GM23338 (cell line): Measurements from ENCODE around the gene PRM1. TPM values are rescaled to one million over a fixed set of nuclear protein-coding genes. Genes with fewer than 3 reads are reported as not detected.

ENCODE experiments used
- ATAC-seq: fragments of 200-7000 bp; cut with Tn5 transposase; 3 replicates; pipeline ENCODE4 v1.9.1; 2020
- DNase-seq: peaks from one replicate; pipeline ENCODE4 v3.0.0-alpha.2; 2015; ENCODE audit warnings: low spot score
- H2AFZ ChIP-seq: fragments of 200-600 bp; sonication (generic); 2 replicates; pipeline ENCODE4 v1.8.0; 2016; ENCODE audit warnings: antibody characterized with exemption, mild to moderate bottlenecking, moderate library complexity
- H3F3A ChIP-seq: fragments of 200-600 bp; sonication (generic); replicated peaks from 2 replicates; pipeline ENCODE4 v1.8.0; 2017; ENCODE audit warnings: antibody characterized with exemption, mixed run types, low read depth
- H3K27ac ChIP-seq: fragments of 200-600 bp; sonication (generic); 2 replicates; pipeline ENCODE4 v1.6.1; 2016; ENCODE audit warnings: low read depth
- H3K27me3 ChIP-seq: fragments of 200-600 bp; sonication (generic); 2 replicates; pipeline ENCODE4 v1.8.0; 2016; ENCODE audit warnings: mild to moderate bottlenecking, mixed run types, moderate library complexity; ENCODE audit not compliant: insufficient read depth
- H3K36me3 ChIP-seq: fragments of 200-600 bp; sonication (generic); 2 replicates; pipeline ENCODE4 v1.8.0; 2016; ENCODE audit warnings: mild to moderate bottlenecking; ENCODE audit not compliant: insufficient read depth
- H3K4me1 ChIP-seq: fragments of 200-600 bp; sonication (generic); 2 replicates; pipeline ENCODE4 v1.8.0; 2016; ENCODE audit warnings: mild to moderate bottlenecking, moderate library complexity; ENCODE audit not compliant: insufficient read depth
- H3K4me2 ChIP-seq: fragments of 200-600 bp; sonication (generic); 2 replicates; pipeline ENCODE4 v1.7.1; 2017; ENCODE audit warnings: mixed run types
- H3K4me3 ChIP-seq: fragments of 200-600 bp; sonication (generic); 2 replicates; pipeline ENCODE4 v1.6.1; 2016; ENCODE audit warnings: mixed run types
- H3K79me2 ChIP-seq: fragments of 200-600 bp; sonication (generic); replicated peaks from 2 replicates; pipeline ENCODE4 v1.8.0; 2017; ENCODE audit warnings: mild to moderate bottlenecking; ENCODE audit not compliant: insufficient read depth
- H3K9me2 ChIP-seq: fragments of 200-600 bp; sonication (generic); 2 replicates; pipeline ENCODE4 v1.8.0; 2017; ENCODE audit not compliant: insufficient read depth
- H4K20me1 ChIP-seq: fragments of 200-600 bp; sonication (generic); replicated peaks from 2 replicates; pipeline ENCODE4 v1.8.0; 2017; ENCODE audit warnings: mild to moderate bottlenecking; ENCODE audit not compliant: insufficient read depth
- H3K27ac Mint-ChIP-seq: 2 replicates; pipeline ENCODE4 v1.8.0; 2020; ENCODE audit warnings: inconsistent platforms, mild to moderate bottlenecking, moderate library complexity, mixed read lengths
- H3K27me3 Mint-ChIP-seq: 3 replicates; pipeline ENCODE4 v1.8.0; 2022; ENCODE audit warnings: low read depth, mild to moderate bottlenecking, moderate library complexity, mixed read lengths, inconsistent platforms; ENCODE audit not compliant: insufficient read depth, poor library complexity
- H3K36me3 Mint-ChIP-seq: 3 replicates; pipeline ENCODE4 v1.8.0; 2021; ENCODE audit warnings: low read depth, mild to moderate bottlenecking, inconsistent platforms, moderate library complexity, mixed read lengths
- H3K4me1 Mint-ChIP-seq: 3 replicates; pipeline ENCODE4 v1.8.0; 2020; ENCODE audit warnings: mild to moderate bottlenecking, inconsistent platforms, mixed read lengths
- H3K4me3 Mint-ChIP-seq: 3 replicates; pipeline ENCODE4 v1.8.0; 2021; ENCODE audit warnings: moderate library complexity, mild to moderate bottlenecking, inconsistent platforms, mixed read lengths
- H3K9me3 Mint-ChIP-seq: 3 replicates; pipeline ENCODE4 v1.8.0; 2020; ENCODE audit warnings: moderate library complexity, mild to moderate bottlenecking, inconsistent platforms, mixed read lengths
- EZH2 ChIP-seq: fragments of 200-600 bp; sonication (generic); IDR thresholded peaks from one replicate; pipeline ENCODE4 v1.8.0; 2017; ENCODE audit warnings: antibody characterized with exemption, mild to moderate bottlenecking, low read depth; ENCODE audit not compliant: unreplicated experiment
- POLR2AphosphoS5 ChIP-seq: IDR thresholded peaks from 2 replicates; pipeline ENCODE4 v1.6.1; 2016; ENCODE audit warnings: antibody characterized with exemption, low read depth
- polyA plus RNA-seq: library from polyadenylated mRNA; unstranded; fragments of >200 nt; fragmentation: Nextera tagmentation; extraction: Ambion mirVana; gene quantifications from 2 replicates; pipeline ENCODE4 v1.2.1, GENCODE V29; 2016
- total RNA-seq: library from RNA; depleted of rRNA; stranded (reverse); fragments of >200 nt; shearing (Covaris generic); gene quantifications from 2 replicates; pipeline ENCODE4 v1.2.3, GENCODE V29; 2014
- TF ChIP-seq, protein P1 (sequence below): IDR thresholded peaks from 2 replicates; pipeline ENCODE4 v1.6.1; 2016; ENCODE audit warnings: antibody characterized with exemption
- TF ChIP-seq, protein P2 (sequence below), 2 experiments: fragments of 200-600 bp in 1 of 2; sonication (generic) in 1 of 2; conservative IDR thresholded peaks; 2 replicates each; pipeline versions ENCODE4 v1.5.1 to v1.6.1; 2016 to 2017; ENCODE audit warnings: antibody characterized with exemption in 2 of 2, low read depth in 2 of 2, mild to moderate bottlenecking in 2 of 2, moderate library complexity in 1 of 2
- TF ChIP-seq, protein P3 (sequence below): fragments of 250-450 bp; sonication (Bioruptor Pico); IDR thresholded peaks from 2 replicates; pipeline ENCODE4 v1.5.0; 2020; ENCODE audit warnings: mild to moderate bottlenecking, moderate library complexity

The PRM1 gene
- total and polyA plus RNA-seq, 2 experiments from 2014 or later = 1.2 TPM; not detected in 1

DNA sequence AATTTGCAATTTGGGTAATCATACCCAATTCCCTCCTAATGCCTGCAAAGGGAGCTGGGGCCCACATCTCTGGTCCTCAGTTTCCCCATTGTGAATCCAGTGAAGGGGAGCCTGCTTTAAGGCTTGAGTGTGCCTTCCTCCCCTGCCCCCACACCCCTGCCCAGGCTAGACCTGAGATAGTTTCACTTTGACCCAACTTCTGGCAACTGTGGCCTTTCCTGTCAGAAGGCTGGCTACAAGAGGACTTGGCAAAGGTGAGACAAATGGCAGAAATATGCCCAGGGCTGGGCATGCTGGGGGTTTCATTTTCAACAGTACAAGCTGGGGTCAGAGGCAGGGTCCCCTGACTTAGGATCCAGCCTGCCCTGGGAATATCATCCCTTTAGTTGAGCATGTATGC, 35.1 kb downstream of the PRM1 start:
- Mint-ChIP-seq H3K4me1 (peaks cover 6% of the 10 kb centered on the region), H3K9me3 (no peaks in the 10 kb centered on the region), H3K27ac (no peak overlapping the region), H3K36me3 (no peaks in the 10 kb centered on the region; the same call in 2 of the 3 replicates), H3K4me3 (no peak overlapping the region), H3K27me3 (peaks cover 10% of the 10 kb centered on the region)
- H3K4me2 ChIP-seq = no peak overlapping the region
- no peak for ATAC-seq
- peaks cover 6% of the 10 kb centered on the region for H3K4me1 ChIP-seq
- no peaks in the 10 kb centered on the region for H4K20me1 ChIP-seq
- no peaks in the 10 kb centered on the region for H3K36me3 ChIP-seq
- no peak overlapping the region for H3K4me3 ChIP-seq
- H3K9me2 ChIP-seq = no peaks in the 10 kb centered on the region
- TF ChIP-seq EZH2 = no peak
- TF ChIP-seq, protein P1, sequence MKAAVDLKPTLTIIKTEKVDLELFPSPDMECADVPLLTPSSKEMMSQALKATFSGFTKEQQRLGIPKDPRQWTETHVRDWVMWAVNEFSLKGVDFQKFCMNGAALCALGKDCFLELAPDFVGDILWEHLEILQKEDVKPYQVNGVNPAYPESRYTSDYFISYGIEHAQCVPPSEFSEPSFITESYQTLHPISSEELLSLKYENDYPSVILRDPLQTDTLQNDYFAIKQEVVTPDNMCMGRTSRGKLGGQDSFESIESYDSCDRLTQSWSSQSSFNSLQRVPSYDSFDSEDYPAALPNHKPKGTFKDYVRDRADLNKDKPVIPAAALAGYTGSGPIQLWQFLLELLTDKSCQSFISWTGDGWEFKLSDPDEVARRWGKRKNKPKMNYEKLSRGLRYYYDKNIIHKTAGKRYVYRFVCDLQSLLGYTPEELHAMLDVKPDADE = no peak
- no peaks in the 10 kb centered on the region for H3K79me2 ChIP-seq
- DNase-seq = no peak
- H3K27ac ChIP-seq = no peak overlapping the region
- peaks cover 16% of the 10 kb centered on the region for H3F3A ChIP-seq
- no peaks in the 10 kb centered on the region for H3K27me3 ChIP-seq
- H2AFZ ChIP-seq = no peak overlapping the region

DNA sequence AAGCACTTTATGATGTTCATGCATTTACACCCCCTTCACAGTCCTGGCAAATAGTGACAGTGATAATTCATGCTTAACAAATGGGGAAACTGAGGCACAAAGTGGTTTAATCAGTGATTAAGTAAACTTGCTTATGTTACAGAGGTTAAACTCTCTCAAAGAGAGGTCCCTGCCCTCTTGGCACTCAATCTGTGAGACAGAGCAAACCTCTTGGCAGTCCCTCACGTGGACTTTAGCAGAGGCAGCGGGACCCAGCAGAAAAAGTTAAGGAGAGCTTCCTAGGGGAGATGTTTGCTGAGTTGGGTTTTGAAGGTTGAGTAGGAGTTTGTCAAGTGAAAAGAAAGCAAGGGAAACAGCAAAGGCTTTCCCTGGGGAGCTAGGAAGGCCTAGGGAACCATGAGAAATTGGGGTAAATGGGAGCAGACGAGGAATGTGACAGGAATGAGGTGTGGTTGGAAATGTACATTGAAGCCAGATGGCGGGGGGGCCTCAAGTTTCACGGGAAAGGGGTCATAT, 35.9 kb downstream of the PRM1 start:
- Mint-ChIP-seq H3K27me3 (peaks cover 10% of the 10 kb centered on the region), H3K4me1 (peaks cover 5% of the 10 kb centered on the region; the same call in 2 of the 3 replicates), H3K4me3 (no peak overlapping the region), H3K9me3 (no peaks in the 10 kb centered on the region), H3K27ac (no peak overlapping the region), H3K36me3 (no peaks in the 10 kb centered on the region; the same call in 2 of the 3 replicates)
- Histone ChIP-seq H3K36me3 (no peaks in the 10 kb centered on the region), H2AFZ (no peak overlapping the region), H3K9me2 (no peaks in the 10 kb centered on the region), H3K4me3 (no peak overlapping the region), H3K4me1 (no peaks in the 10 kb centered on the region; the same call in 1 of the 2 replicates), H3K27ac (no peak overlapping the region), H3K79me2 (no peaks in the 10 kb centered on the region), H3F3A (peaks cover 10% of the 10 kb centered on the region; the same call in 1 of the 2 replicates), H4K20me1 (no peaks in the 10 kb centered on the region), H3K27me3 (no peaks in the 10 kb centered on the region), H3K4me2 (no peak overlapping the region)
- no peak for ATAC-seq
- DNase-seq = no peak
- TF ChIP-seq, protein P1 = no peak

DNA sequence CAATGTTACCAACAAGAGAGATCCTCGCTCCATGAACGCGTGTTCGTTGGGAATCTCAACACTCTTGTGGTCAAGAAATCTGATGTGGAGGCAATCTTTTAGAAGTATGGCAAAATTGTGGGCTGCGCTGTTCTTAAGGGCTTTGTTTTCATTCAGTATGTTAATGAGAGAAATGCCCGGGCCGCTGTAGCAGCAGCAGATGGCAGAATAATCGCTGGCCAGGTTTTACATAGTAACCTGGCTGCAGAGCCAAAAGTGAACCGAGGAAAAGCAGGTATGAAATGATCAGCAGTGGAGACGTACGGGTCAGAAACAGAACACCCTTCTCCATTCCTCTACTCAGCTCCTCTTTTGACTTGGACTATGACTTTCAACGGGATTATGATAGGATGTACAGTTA, 38.5 kb downstream of the PRM1 start:
- peaks cover 7% of the 10 kb centered on the region for H3K27me3 Mint-ChIP-seq
- Histone ChIP-seq H3K4me1 (no peaks in the 10 kb centered on the region; the same call in 1 of the 2 replicates), H3K36me3 (no peaks in the 10 kb centered on the region), H3K27ac (no peak overlapping the region), H2AFZ (no peak overlapping the region), H3K4me2 (no peak overlapping the region), H4K20me1 (no peaks in the 10 kb centered on the region), H3F3A (no peaks in the 10 kb centered on the region), H3K79me2 (no peaks in the 10 kb centered on the region), H3K4me3 (no peak overlapping the region), H3K27me3 (no peaks in the 10 kb centered on the region), H3K9me2 (no peaks in the 10 kb centered on the region)
- no peaks in the 10 kb centered on the region for H3K36me3 Mint-ChIP-seq
- H3K27ac Mint-ChIP-seq = no peak overlapping the region
- H3K4me1 Mint-ChIP-seq = peaks cover 3% of the 10 kb centered on the region; the same call in 1 of the 3 replicates
- H3K4me3 Mint-ChIP-seq = no peak overlapping the region
- ATAC-seq (no peak), DNase-seq (no peak)
- no peaks in the 10 kb centered on the region for H3K9me3 Mint-ChIP-seq
- TF ChIP-seq, protein P2, sequence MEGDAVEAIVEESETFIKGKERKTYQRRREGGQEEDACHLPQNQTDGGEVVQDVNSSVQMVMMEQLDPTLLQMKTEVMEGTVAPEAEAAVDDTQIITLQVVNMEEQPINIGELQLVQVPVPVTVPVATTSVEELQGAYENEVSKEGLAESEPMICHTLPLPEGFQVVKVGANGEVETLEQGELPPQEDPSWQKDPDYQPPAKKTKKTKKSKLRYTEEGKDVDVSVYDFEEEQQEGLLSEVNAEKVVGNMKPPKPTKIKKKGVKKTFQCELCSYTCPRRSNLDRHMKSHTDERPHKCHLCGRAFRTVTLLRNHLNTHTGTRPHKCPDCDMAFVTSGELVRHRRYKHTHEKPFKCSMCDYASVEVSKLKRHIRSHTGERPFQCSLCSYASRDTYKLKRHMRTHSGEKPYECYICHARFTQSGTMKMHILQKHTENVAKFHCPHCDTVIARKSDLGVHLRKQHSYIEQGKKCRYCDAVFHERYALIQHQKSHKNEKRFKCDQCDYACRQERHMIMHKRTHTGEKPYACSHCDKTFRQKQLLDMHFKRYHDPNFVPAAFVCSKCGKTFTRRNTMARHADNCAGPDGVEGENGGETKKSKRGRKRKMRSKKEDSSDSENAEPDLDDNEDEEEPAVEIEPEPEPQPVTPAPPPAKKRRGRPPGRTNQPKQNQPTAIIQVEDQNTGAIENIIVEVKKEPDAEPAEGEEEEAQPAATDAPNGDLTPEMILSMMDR (conservative IDR thresholded peaks at IDR 0.05; ENCODE audit: low read depth in 2 of 2) = no peak
- TF ChIP-seq, protein P3, sequence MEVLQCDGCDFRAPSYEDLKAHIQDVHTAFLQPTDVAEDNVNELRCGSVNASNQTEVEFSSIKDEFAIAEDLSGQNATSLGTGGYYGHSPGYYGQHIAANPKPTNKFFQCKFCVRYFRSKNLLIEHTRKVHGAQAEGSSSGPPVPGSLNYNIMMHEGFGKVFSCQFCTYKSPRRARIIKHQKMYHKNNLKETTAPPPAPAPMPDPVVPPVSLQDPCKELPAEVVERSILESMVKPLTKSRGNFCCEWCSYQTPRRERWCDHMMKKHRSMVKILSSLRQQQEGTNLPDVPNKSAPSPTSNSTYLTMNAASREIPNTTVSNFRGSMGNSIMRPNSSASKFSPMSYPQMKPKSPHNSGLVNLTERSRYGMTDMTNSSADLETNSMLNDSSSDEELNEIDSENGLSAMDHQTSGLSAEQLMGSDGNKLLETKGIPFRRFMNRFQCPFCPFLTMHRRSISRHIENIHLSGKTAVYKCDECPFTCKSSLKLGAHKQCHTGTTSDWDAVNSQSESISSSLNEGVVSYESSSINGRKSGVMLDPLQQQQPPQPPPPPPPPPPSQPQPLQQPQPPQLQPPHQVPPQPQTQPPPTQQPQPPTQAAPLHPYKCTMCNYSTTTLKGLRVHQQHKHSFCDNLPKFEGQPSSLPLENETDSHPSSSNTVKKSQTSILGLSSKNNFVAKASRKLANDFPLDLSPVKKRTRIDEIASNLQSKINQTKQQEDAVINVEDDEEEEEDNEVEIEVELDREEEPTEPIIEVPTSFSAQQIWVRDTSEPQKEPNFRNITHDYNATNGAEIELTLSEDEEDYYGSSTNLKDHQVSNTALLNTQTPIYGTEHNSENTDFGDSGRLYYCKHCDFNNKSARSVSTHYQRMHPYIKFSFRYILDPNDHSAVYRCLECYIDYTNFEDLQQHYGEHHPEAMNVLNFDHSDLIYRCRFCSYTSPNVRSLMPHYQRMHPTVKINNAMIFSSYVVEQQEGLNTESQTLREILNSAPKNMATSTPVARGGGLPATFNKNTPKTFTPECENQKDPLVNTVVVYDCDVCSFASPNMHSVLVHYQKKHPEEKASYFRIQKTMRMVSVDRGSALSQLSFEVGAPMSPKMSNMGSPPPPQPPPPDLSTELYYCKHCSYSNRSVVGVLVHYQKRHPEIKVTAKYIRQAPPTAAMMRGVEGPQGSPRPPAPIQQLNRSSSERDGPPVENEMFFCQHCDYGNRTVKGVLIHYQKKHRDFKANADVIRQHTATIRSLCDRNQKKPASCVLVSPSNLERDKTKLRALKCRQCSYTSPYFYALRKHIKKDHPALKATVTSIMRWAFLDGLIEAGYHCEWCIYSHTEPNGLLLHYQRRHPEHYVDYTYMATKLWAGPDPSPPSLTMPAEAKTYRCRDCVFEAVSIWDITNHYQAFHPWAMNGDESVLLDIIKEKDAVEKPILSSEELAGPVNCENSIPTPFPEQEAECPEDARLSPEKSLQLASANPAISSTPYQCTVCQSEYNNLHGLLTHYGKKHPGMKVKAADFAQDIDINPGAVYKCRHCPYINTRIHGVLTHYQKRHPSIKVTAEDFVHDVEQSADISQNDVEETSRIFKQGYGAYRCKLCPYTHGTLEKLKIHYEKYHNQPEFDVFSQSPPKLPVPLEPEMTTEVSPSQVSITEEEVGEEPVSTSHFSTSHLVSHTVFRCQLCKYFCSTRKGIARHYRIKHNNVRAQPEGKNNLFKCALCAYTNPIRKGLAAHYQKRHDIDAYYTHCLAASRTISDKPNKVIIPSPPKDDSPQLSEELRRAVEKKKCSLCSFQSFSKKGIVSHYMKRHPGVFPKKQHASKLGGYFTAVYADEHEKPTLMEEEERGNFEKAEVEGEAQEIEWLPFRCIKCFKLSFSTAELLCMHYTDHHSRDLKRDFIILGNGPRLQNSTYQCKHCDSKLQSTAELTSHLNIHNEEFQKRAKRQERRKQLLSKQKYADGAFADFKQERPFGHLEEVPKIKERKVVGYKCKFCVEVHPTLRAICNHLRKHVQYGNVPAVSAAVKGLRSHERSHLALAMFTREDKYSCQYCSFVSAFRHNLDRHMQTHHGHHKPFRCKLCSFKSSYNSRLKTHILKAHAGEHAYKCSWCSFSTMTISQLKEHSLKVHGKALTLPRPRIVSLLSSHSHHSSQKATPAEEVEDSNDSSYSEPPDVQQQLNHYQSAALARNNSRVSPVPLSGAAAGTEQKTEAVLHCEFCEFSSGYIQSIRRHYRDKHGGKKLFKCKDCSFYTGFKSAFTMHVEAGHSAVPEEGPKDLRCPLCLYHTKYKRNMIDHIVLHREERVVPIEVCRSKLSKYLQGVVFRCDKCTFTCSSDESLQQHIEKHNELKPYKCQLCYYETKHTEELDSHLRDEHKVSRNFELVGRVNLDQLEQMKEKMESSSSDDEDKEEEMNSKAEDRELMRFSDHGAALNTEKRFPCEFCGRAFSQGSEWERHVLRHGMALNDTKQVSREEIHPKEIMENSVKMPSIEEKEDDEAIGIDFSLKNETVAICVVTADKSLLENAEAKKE = no peak
- no peak for TF ChIP-seq POLR2AphosphoS5
